SK-N-SH treated with all-trans-retinoic acid at 6 μM for 48 hours (cell line): ENCODE measurements around the gene PVALB.

ENCODE experiments used
- OSR1 ChIP-seq: fragments of 250-450 bp; sonication (Bioruptor Pico); IDR thresholded peaks from 2 replicates; pipeline ENCODE4 v1.8.0; 2022; ENCODE audit warnings: moderate library complexity, mild to moderate bottlenecking, inconsistent platforms
- PATZ1 ChIP-seq: fragments of 250-450 bp; sonication (Bioruptor Pico); IDR thresholded peaks from 2 replicates; pipeline ENCODE4 v1.8.0; 2020; ENCODE audit warnings: mild to moderate bottlenecking, moderate library complexity, borderline replicate concordance
- RARB ChIP-seq: fragments of 250-450 bp; sonication (Bioruptor Pico); IDR thresholded peaks from 2 replicates; pipeline ENCODE4 v1.8.0; 2021; ENCODE audit warnings: mild to moderate bottlenecking, moderate library complexity
- ZFP3 ChIP-seq: fragments of 250-450 bp; sonication (Bioruptor Pico); IDR thresholded peaks from 2 replicates; pipeline ENCODE4 v1.5.0; 2020; ENCODE audit warnings: mild to moderate bottlenecking, moderate library complexity
- TF ChIP-seq, protein P1 (sequence below): fragments of 250-450 bp; sonication (Bioruptor Pico); IDR thresholded peaks from 2 replicates; pipeline ENCODE4 v1.5.1; 2020; ENCODE audit warnings: low read depth, mild to moderate bottlenecking, moderate library complexity

- TF ChIP-seq, protein P1, sequence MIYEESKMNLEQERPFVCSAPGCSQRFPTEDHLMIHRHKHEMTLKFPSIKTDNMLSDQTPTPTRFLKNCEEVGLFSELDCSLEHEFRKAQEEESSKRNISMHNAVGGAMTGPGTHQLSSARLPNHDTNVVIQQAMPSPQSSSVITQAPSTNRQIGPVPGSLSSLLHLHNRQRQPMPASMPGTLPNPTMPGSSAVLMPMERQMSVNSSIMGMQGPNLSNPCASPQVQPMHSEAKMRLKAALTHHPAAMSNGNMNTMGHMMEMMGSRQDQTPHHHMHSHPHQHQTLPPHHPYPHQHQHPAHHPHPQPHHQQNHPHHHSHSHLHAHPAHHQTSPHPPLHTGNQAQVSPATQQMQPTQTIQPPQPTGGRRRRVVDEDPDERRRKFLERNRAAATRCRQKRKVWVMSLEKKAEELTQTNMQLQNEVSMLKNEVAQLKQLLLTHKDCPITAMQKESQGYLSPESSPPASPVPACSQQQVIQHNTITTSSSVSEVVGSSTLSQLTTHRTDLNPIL: no peak
- TF ChIP-seq ZFP3 (CRISPR knock-in tag): no peak
- no peak for TF ChIP-seq OSR1
- no peak for TF ChIP-seq PATZ1
- no peak for TF ChIP-seq RARB (CRISPR knock-in tag)
Observed at GRCh38 chr22:36770513-36771231, 46.2 kb downstream of the PVALB start.
